ELR (cell line): ENCODE data around the gene NFAT5.

Experiments
- DNase-seq: peaks from one replicate; pipeline ENCODE4 v3.0.0-alpha.2; 2015; ENCODE audit warnings: low read depth

Gene NFAT5

DNA sequence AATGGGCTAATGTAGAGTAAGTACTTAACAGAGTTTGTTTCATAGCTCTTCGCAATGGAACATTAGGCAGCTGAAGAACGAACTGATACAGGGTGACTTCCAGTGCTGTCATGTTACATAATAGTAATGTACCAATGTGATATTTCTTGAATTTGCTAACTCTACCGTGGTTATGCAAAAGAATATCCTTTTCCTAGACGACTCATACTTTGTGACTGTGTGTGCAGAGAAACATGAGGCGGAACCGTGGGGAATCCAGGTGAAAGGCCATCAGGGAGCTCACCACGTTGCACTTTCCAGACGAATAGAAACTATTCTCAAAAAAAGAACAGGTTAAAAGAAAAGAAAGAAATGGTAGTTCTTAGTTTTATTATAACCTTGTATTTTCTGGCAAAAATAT lies 175.8 kb downstream of the NFAT5 start:
- peak; percentile 43 for DNase-seq

DNA sequence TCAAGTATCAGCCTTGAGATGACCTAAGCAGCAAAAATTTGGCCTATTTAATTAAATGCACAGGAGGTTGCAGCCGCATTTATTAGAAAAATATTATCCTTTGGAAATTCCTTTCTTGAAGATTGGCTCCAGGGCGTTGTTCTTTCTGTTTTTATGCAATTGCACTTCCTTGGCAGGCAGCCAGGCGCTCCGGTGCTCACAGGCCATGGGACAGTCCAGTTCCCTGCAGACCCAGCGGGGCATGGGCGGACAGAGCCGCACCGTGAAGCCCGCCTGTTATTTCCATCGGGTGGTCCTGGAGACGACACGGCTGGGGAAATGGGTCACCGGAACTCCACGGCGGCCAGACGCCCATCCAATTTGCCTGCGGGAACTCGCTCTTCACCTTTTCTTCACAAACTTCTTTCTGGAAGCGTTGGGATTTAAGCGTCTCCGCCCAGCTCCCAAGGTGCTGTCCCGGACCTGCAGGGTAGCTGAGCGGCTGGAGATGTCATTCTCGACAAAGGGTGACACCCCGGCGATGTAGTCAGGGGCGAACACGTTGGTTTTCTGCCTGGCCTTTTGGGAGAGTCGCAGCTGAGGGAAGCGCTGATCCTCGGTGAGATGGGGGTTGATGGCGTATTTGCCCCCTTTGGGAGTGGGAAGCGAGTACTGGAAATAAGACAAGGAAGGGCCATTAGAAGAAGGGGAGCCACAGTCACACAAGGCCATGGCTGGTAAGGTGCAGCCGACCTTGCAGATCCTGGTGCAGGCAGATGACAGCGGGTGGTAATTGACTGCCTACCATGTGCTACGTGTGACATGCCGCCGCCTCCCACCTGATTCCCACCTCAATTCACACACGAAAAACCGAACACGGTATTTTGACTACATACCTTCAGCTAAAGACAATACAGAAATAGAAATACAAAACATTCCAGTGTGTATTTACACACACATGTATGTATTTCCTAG lies 176.5 kb downstream of the NFAT5 start:
- peak; percentile 40 for DNase-seq

DNA sequence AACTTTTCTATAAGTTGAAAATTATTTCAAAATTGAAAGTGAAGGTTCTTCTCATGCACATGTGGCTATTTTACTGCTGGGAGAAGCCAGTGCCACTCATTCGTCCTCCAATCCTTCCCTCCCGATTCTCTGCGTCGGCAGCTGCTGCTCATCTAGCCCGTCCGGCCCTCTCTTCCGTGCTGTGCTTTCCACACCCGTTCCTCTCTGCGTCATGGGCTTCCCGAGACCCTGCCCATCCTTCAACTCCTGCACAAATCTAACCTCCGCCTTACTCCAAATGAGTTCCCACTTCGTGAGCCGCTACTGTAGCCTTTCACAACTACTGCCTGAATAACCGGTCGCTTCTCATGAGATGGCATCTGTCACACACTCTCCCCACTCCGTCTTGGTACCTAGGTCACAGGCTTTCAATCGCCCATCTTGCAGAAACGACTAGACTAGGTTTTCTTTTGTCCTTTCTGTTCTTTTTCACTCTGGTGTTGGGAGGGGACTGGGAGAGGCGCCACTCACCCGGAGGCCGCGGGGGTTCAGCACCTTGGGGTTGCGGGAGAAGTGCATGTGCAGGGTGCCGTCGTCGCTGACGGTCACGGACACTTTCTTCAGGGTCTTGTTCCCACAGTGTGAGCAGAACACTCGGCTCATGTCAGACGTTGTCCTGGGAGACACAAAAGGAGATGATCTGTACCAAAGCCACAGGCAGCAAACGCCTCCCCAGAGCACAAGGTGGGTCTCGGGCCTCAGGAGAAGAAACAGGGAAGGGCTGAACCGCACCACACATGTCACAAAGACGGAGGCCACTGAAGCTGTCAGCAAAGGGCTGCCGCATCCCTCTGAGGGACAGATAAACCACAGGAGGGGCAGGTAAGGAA lies 178.8 kb downstream of the NFAT5 start:
- DNase-seq, result no peak

DNA sequence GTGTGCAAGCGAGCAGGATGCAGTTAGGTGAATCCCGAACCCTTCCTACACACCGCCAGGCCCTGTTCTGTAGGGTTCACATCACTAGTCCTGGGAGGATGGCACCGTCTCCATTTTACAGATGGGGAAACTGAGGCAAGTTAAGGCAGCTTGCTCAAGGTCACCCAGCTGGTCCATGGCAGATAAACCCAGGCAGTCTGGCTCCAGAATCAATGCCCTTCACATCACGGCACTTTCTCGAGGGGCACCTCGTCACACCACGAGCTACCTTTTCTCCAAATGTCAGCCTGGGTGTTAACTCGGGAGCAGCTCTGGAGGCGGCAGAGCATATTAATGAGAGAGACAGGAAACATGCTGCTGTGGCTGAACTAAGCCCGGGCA lies 179.5 kb downstream of the NFAT5 start:
- no peak for DNase-seq

DNA sequence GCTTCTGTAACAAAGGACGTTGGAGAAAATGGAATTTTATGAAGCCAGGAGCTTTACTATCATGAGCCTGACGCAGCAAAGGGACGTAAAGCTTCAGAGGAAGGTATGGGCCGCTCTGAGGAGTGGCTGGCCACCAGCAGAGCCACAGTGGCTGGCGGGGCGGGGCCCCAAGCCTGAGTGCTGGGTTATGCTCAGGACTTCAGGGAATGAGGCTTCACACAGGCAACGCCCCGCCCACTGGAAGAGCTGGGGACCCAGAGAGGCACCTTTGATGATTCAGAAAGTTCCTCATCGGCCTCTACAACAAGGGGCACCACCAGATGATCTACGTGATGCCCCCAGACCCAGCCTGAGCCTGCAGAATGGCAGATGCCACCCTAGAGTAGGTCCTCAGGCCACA lies 180.2 kb downstream of the NFAT5 start:
- no peak for DNase-seq

DNA sequence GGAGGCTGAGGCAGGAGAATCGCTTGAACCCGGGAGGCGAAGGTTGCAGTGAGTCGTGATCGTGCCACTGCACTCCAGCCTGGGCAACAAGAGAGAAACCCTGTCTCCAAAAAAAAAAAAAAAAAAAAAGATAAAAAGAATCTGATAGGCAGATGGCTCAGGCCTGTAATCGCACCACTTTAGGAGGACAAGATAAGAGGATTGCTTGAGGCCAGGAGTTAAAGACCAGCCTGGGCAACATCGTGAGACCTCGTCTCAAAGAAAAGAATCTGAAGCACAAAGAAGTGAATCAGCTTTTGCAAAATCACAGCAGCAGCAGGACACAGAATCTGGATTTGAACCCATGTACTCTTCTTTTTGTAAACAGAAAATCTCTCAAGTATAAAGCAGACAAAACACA lies 181.3 kb downstream of the NFAT5 start:
- no peak for DNase-seq

DNA sequence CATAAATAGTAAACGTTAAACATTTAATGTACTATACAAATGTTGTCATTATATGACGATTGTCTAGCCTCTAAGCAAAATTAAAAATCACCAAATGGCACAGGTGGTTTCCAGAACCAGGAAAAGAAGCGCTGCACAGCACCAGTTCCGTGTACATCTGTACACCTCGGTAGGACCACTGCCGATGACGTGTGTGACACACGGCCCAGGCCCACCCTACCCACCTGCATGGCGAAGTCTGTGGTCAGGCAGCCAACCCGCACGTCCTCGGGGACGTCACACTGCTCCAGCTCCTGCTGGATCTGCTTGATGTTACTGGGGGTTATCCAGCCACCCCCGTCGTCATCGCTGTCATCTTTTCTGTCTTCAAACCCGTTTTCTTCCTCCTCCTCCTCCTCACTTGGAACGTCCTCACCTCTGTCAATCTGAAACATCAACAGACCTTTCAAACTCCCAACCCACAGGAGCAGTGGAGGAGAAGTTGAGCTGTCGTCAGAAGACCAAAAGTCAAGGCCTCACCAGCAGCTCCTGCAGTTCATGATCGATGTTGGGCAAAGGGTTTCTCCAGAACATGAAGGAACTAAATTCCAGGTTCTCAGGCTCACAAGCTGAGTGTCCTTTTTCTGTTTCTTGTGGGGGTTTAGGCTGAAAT lies 183.1 kb downstream of the NFAT5 start:
- DNase-seq, result no peak

DNA sequence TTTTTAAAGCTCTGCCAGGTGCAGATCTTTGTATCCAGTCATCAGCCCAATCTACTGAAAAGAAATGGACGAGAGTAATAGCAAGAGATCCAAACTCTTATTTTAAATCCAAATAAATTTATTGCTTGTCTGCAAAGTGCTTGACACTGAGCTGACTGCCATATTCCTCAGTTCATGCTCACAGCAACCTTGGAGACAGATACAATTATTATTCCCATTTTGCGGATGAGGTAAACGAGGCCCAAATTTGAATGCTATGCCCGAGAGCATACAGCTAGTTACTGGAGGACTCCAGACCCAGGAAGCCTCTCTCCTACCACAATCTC lies 188.3 kb downstream of the NFAT5 start:
- no peak for DNase-seq
